PFSK-1 (cell line): Measurements from ENCODE around the gene CDC40.

ENCODE experiments used
- POLR2AphosphoS5 ChIP-seq: IDR thresholded peaks from 2 replicates; pipeline ENCODE4 v1.6.1; 2012; ENCODE audit warnings: low read depth, mild to moderate bottlenecking, control low read depth, low read length, moderate library complexity
- SIN3A ChIP-seq: IDR thresholded peaks from 2 replicates; pipeline ENCODE4 v1.6.1; 2012; ENCODE audit warnings: mild to moderate bottlenecking, low read length, moderate library complexity, borderline replicate concordance; ENCODE audit not compliant: insufficient read depth
- TAF1 ChIP-seq: IDR thresholded peaks from 2 replicates; pipeline ENCODE4 v1.6.1; 2012; ENCODE audit warnings: low read length, control low read depth, borderline replicate concordance; ENCODE audit not compliant: insufficient read depth

DNA sequence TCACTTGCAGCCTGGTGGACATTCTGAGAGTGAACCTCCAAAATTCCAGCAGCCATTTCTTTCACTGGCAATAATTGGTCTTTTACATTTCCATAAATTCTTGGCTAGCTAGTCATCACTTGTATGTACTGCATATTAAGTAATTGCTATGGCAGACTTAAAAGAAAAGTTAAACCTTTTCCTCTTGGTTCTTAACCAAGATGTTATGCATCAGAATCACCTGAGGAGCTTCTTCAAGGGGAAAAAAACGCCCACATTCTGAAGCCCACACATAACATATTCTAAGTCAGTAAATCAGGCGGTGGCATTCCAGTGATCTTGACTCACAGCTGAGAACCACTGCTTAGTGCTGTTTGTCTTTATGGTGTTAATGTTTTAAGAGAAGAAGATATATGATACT is 37.0 kb downstream of the CDC40 start:
- no peak for TF ChIP-seq POLR2AphosphoS5
- TF ChIP-seq TAF1, result no peak
- no peak for TF ChIP-seq SIN3A
